Measurements from ENCODE around the gene RHBG. TPM values are rescaled to one million over a fixed set of nuclear protein-coding genes. Genes with fewer than 3 reads are reported as not detected.

Gene RHBG
- total RNA-seq, 1 experiment from 2014 or later = 5.7 TPM

GRCh38 chr1:156402331-156403020 is 33.5 kb downstream of the RHBG start:
- no TSS peak for BruUV-seq (replicated peaks)
- no peak for ATAC-seq

GRCh38 chr1:156405670-156406069 is 36.7 kb downstream of the RHBG start:
- Histone ChIP-seq H3K4me2 (ENCODE audit: low read length) (no peak overlapping the region), H2AFZ (ENCODE audit: low read depth, low read length, poor library complexity, severe bottlenecking) (no peak overlapping the region), H3K9me3 (ENCODE audit: control insufficient read depth in 1 of 2, insufficient read depth in 1 of 2, low read depth in 1 of 2, low read length in 2 of 2) (no peaks in the 10 kb centered on the region), H3K9me2 (ENCODE audit: insufficient read depth) (no peaks in the 10 kb centered on the region), H3K27ac (ENCODE audit: low read depth, low read length) (no peak overlapping the region), H3K79me2 (ENCODE audit: insufficient read depth, low read length) (no peaks in the 10 kb centered on the region), H3K9ac (ENCODE audit: low read length) (no peak overlapping the region), H3K36me3 (ENCODE audit: control insufficient read depth in 1 of 2, insufficient read depth in 2 of 2, low read length in 2 of 2) (no peaks in the 10 kb centered on the region; a peak in 1 of 4 replicates), H3K4me3 (replicated peaks in 1 of 2; ENCODE audit: low read depth in 1 of 2, low read length in 2 of 2) (no peak overlapping the region), H4K20me1 (ENCODE audit: insufficient read depth) (no peaks in the 10 kb centered on the region), H3K4me1 (ENCODE audit: control insufficient read depth in 1 of 2, insufficient read depth in 2 of 2, low read length in 2 of 2) (peaks cover 0 to 9% of the 10 kb centered on the region in 2 experiments; a peak in 1 of 4 replicates), H3K27me3 (ENCODE audit: insufficient read depth, low read length) (no peaks in the 10 kb centered on the region)
- ChIA-PET CTCF (no interaction called here), RAD21 (ENCODE audit: low non-redundant PET in 1 of 2, low total read pairs in 2 of 2, uncharacterized antibody in 2 of 2, unreplicated experiment in 2 of 2) (no interaction called here), POLR2A (interaction anchor here (1.2 kb wide), 1 partner anchor 16 kb away, joined by 4 read pairs; no protein-coding TSS in a partner anchor)
- DNase-seq (ENCODE audit: low read depth, low spot score) = no peak
- no TSS peak for BruUV-seq (replicated peaks)
- no peak for ATAC-seq
- intact Hi-C loops (cut with micrococcal nuclease) = no loop called here
- TF ChIP-seq EGR1 (IDR thresholded peaks at IDR 0.05; ENCODE audit: low read depth) (no peak), CBX3 (IDR thresholded peaks at IDR 0.05; ENCODE audit: low read depth) (no peak), SP1 (IDR thresholded peaks at IDR 0.05; ENCODE audit: low read depth) (no peak), RAD21 (IDR thresholded peaks at IDR 0.05; ENCODE audit: low read depth) (no peak), ATF3 (IDR thresholded peaks at IDR 0.05) (no peak), ZBTB33 (IDR thresholded peaks at IDR 0.05; ENCODE audit: extremely low read depth, insufficient replicate concordance, low read length) (no peak), FOSL1 (IDR thresholded peaks at IDR 0.05; ENCODE audit: low read depth) (no peak), CEBPB (IDR thresholded peaks at IDR 0.05; ENCODE audit: low read depth) (no peak), POLR2AphosphoS5 (IDR thresholded peaks at IDR 0.05; ENCODE audit: low read depth, low read length) (no peak), CTCF (IDR thresholded peaks at IDR 0.05 in 2 of 3, conservative IDR thresholded peaks at IDR 0.05 in 1 of 3; ENCODE audit: borderline replicate concordance in 1 of 3, insufficient read depth in 1 of 3, low read depth in 2 of 3, low read length in 2 of 3) (no peak), POLR2A (IDR thresholded peaks at IDR 0.05; ENCODE audit: borderline replicate concordance, extremely low read depth, insufficient read depth, insufficient read length) (no peak), SIN3A (IDR thresholded peaks at IDR 0.05; ENCODE audit: low read depth) (no peak), ELF1 (IDR thresholded peaks at IDR 0.05; ENCODE audit: borderline replicate concordance, low read depth) (no peak), MAX (IDR thresholded peaks at IDR 0.05) (no peak)

More at GRCh38 chr1:156402331-156403020, 33.5 kb downstream of the RHBG start:
- H3K27ac ChIP-seq (ENCODE audit: low read depth, low read length) = no peak overlapping the region
- no peak overlapping the region for H3K4me2 ChIP-seq (ENCODE audit: low read length)
- ChIA-PET CTCF (interaction anchor here (1.0 kb wide), 1 partner anchor 17 kb away, joined by 3 read pairs; no protein-coding TSS in a partner anchor), POLR2A (interaction anchor here (0.9 kb wide), 1 partner anchor 19 kb away, joined by 3 read pairs; no protein-coding TSS in a partner anchor), RAD21 (ENCODE audit: low non-redundant PET in 1 of 2, low total read pairs in 2 of 2, uncharacterized antibody in 2 of 2, unreplicated experiment in 2 of 2) (no interaction called here)
- intact Hi-C loops (cut with micrococcal nuclease) = no loop called here
- no peaks in the 10 kb centered on the region; a peak in 1 of 4 replicates for H3K36me3 ChIP-seq (ENCODE audit: control insufficient read depth in 1 of 2, insufficient read depth in 2 of 2, low read length in 2 of 2)
- H3K9me2 ChIP-seq (ENCODE audit: insufficient read depth) = no peaks in the 10 kb centered on the region
- H3K4me1 ChIP-seq (ENCODE audit: control insufficient read depth in 1 of 2, insufficient read depth in 2 of 2, low read length in 2 of 2) = peaks cover 13 to 34% of the 10 kb centered on the region in 2 experiments
- H3K9ac ChIP-seq (ENCODE audit: low read length) = no peak overlapping the region
- no peak overlapping the region for H2AFZ ChIP-seq (ENCODE audit: low read depth, low read length, poor library complexity, severe bottlenecking)
- H3K79me2 ChIP-seq (ENCODE audit: insufficient read depth, low read length) = no peaks in the 10 kb centered on the region
- H3K4me3 ChIP-seq (replicated peaks in 1 of 2; ENCODE audit: low read depth in 1 of 2, low read length in 2 of 2) = no peak overlapping the region
- H3K27me3 ChIP-seq (ENCODE audit: insufficient read depth, low read length) = no peaks in the 10 kb centered on the region
- no peaks in the 10 kb centered on the region for H3K9me3 ChIP-seq (ENCODE audit: control insufficient read depth in 1 of 2, insufficient read depth in 1 of 2, low read depth in 1 of 2, low read length in 2 of 2)
- no peak for DNase-seq (ENCODE audit: low read depth, low spot score)
- TF ChIP-seq ATF3 (IDR thresholded peaks at IDR 0.05) (no peak), EGR1 (IDR thresholded peaks at IDR 0.05; ENCODE audit: low read depth) (no peak)
- H4K20me1 ChIP-seq (ENCODE audit: insufficient read depth) = no peaks in the 10 kb centered on the region
